Measurements from ENCODE around the gene ANKRD65. TPM values are rescaled to one million over a fixed set of nuclear protein-coding genes. Genes with fewer than 3 reads are reported as not detected.
"Not testable (repeated sequence)": the region's sequence is repeated elsewhere in the genome, so short reads cannot be mapped to it uniquely, and the experiment has no call there.

The ANKRD65 gene
- total RNA-seq, 2 donors from 2014 or later = not detected

GRCh38 chr1:1398677-1399186 is 22.3 kb downstream of the ANKRD65 start:
- no peaks in the 10 kb centered on the region for H3K27me3 Mint-ChIP-seq
- DNase-seq = no peak
- H3K4me3 Mint-ChIP-seq = peak overlapping the region; percentile 92
- peaks cover 28% of the 10 kb centered on the region for H3K4me1 Mint-ChIP-seq
- ATAC-seq = peak; percentile 10
- no peaks in the 10 kb centered on the region for H3K9me3 ChIP-seq (ENCODE audit: control insufficient read depth, low read length, poor library complexity, severe bottlenecking)
- peak overlapping the region; percentile 90 for H3K27ac Mint-ChIP-seq
- H3K36me3 Mint-ChIP-seq (ENCODE audit: low read depth) = peaks cover 5% of the 10 kb centered on the region

- peak overlapping the region; percentile 78 for H3K27ac Mint-ChIP-seq
- no peaks in the 10 kb centered on the region for H3K27me3 Mint-ChIP-seq
- peak overlapping the region; percentile 92 for H3K4me3 Mint-ChIP-seq
- H3K9me3 ChIP-seq (ENCODE audit: control insufficient read depth, low read length, poor library complexity, severe bottlenecking) = no peaks in the 10 kb centered on the region
- peaks cover 26% of the 10 kb centered on the region for H3K4me1 Mint-ChIP-seq
- ATAC-seq (no peak), DNase-seq (no peak)
- H3K36me3 Mint-ChIP-seq (ENCODE audit: low read depth) = peaks cover 4% of the 10 kb centered on the region
These were observed 23.1 kb downstream of the ANKRD65 start for GRCh38 chr1:1397839-1398523.

- peak overlapping the region; percentile 79 for H3K27ac Mint-ChIP-seq
- no peak for DNase-seq
- peaks cover 20% of the 10 kb centered on the region for H3K4me1 Mint-ChIP-seq
- no peak overlapping the region for H3K4me3 Mint-ChIP-seq
- no peak for ATAC-seq
- H3K36me3 Mint-ChIP-seq (ENCODE audit: low read depth) = peaks cover 4% of the 10 kb centered on the region
- H3K27me3 Mint-ChIP-seq = no peaks in the 10 kb centered on the region
- no peaks in the 10 kb centered on the region for H3K9me3 ChIP-seq (ENCODE audit: control insufficient read depth, low read length, poor library complexity, severe bottlenecking)
These were observed 25.9 kb downstream of the ANKRD65 start for GRCh38 chr1:1395166-1395565.

- Mint-ChIP-seq H3K27me3 (no peaks in the 10 kb centered on the region), H3K36me3 (ENCODE audit: low read depth) (peaks cover 4% of the 10 kb centered on the region), H3K4me3 (peak overlapping the region; percentile 7), H3K27ac (no peak overlapping the region), H3K4me1 (peaks cover 18% of the 10 kb centered on the region)
- ATAC-seq = no peak
- no peaks in the 10 kb centered on the region for H3K9me3 ChIP-seq (ENCODE audit: control insufficient read depth, low read length, poor library complexity, severe bottlenecking)
- no peak for DNase-seq
These were observed 27.0 kb downstream of the ANKRD65 start for GRCh38 chr1:1394116-1394515.

GRCh38 chr1:1393428-1393827 is 27.6 kb downstream of the ANKRD65 start:
- Mint-ChIP-seq H3K4me3 (no peak overlapping the region), H3K4me1 (peaks cover 18% of the 10 kb centered on the region), H3K36me3 (ENCODE audit: low read depth) (peaks cover 4% of the 10 kb centered on the region), H3K27ac (peak overlapping the region; percentile 8), H3K27me3 (no peaks in the 10 kb centered on the region)
- ATAC-seq (no peak), DNase-seq (no peak)
- H3K9me3 ChIP-seq (ENCODE audit: control insufficient read depth, low read length, poor library complexity, severe bottlenecking) = no peaks in the 10 kb centered on the region

GRCh38 chr1:1393014-1393413 is 28.1 kb downstream of the ANKRD65 start:
- H3K9me3 ChIP-seq (ENCODE audit: control insufficient read depth, low read length, poor library complexity, severe bottlenecking) = no peaks in the 10 kb centered on the region
- Mint-ChIP-seq H3K4me3 (no peak overlapping the region), H3K36me3 (ENCODE audit: low read depth) (peaks cover 4% of the 10 kb centered on the region), H3K27me3 (no peaks in the 10 kb centered on the region), H3K27ac (peak overlapping the region; percentile 8), H3K4me1 (peaks cover 16% of the 10 kb centered on the region)
- no peak for DNase-seq
- no peak for ATAC-seq

GRCh38 chr1:1391225-1391624 is 29.9 kb downstream of the ANKRD65 start:
- Mint-ChIP-seq H3K4me1 (peaks cover 13% of the 10 kb centered on the region), H3K27me3 (no peaks in the 10 kb centered on the region), H3K4me3 (no peak overlapping the region), H3K27ac (no peak overlapping the region), H3K36me3 (ENCODE audit: low read depth) (peaks cover 4% of the 10 kb centered on the region)
- ATAC-seq (no peak), DNase-seq (no peak)
- no peaks in the 10 kb centered on the region for H3K9me3 ChIP-seq (ENCODE audit: control insufficient read depth, low read length, poor library complexity, severe bottlenecking)

GRCh38 chr1:1390675-1391074 is 30.4 kb downstream of the ANKRD65 start:
- no peaks in the 10 kb centered on the region for H3K9me3 ChIP-seq (ENCODE audit: control insufficient read depth, low read length, poor library complexity, severe bottlenecking)
- H3K36me3 Mint-ChIP-seq (ENCODE audit: low read depth) = peaks cover 4% of the 10 kb centered on the region
- H3K27ac Mint-ChIP-seq = peak overlapping the region; percentile 71
- no peak overlapping the region for H3K4me3 Mint-ChIP-seq
- peaks cover 12% of the 10 kb centered on the region for H3K4me1 Mint-ChIP-seq
- ATAC-seq (no peak), DNase-seq (no peak)
- H3K27me3 Mint-ChIP-seq = no peaks in the 10 kb centered on the region

- H3K36me3 Mint-ChIP-seq (ENCODE audit: low read depth) = no peaks in the 10 kb centered on the region
- H3K27ac Mint-ChIP-seq = no peak overlapping the region
- H3K4me3 Mint-ChIP-seq = no peak overlapping the region
- H3K4me1 Mint-ChIP-seq = peaks cover 6% of the 10 kb centered on the region
- no peak for DNase-seq
- ATAC-seq = no peak
- H3K27me3 Mint-ChIP-seq = no peaks in the 10 kb centered on the region
- H3K9me3 ChIP-seq (ENCODE audit: control insufficient read depth, low read length, poor library complexity, severe bottlenecking) = no peaks in the 10 kb centered on the region
These were observed 33.0 kb downstream of the ANKRD65 start for GRCh38 chr1:1388078-1388472.

GRCh38 chr1:1387098-1388077 is 33.7 kb downstream of the ANKRD65 start:
- H3K36me3 Mint-ChIP-seq (ENCODE audit: low read depth) = no peaks in the 10 kb centered on the region
- no peak for ATAC-seq

GRCh38 chr1:1385931-1386330 is 35.1 kb downstream of the ANKRD65 start:
- Mint-ChIP-seq H3K4me1 (peaks cover 2% of the 10 kb centered on the region), H3K4me3 (no peak overlapping the region), H3K27ac (peak overlapping the region; percentile 16), H3K36me3 (ENCODE audit: low read depth) (no peaks in the 10 kb centered on the region), H3K27me3 (no peaks in the 10 kb centered on the region)
- no peak for DNase-seq
- no peaks in the 10 kb centered on the region for H3K9me3 ChIP-seq (ENCODE audit: control insufficient read depth, low read length, poor library complexity, severe bottlenecking)
- no peak for ATAC-seq

More at GRCh38 chr1:1387098-1388077, 33.7 kb downstream of the ANKRD65 start:
- DNase-seq = no peak
- H3K27ac Mint-ChIP-seq = no peak overlapping the region
- no peaks in the 10 kb centered on the region for H3K27me3 Mint-ChIP-seq
- peaks cover 6% of the 10 kb centered on the region for H3K4me1 Mint-ChIP-seq
- H3K9me3 ChIP-seq (ENCODE audit: control insufficient read depth, low read length, poor library complexity, severe bottlenecking) = no peaks in the 10 kb centered on the region
- H3K4me3 Mint-ChIP-seq = no peak overlapping the region

GRCh38 chr1:1385339-1385738 is 35.7 kb downstream of the ANKRD65 start:
- H3K27me3 Mint-ChIP-seq; H3K4me1 Mint-ChIP-seq; H3K36me3 Mint-ChIP-seq (ENCODE audit: low read depth); DNase-seq; H3K4me3 Mint-ChIP-seq; H3K27ac Mint-ChIP-seq; ATAC-seq; H3K9me3 ChIP-seq (ENCODE audit: control insufficient read depth, low read length, poor library complexity, severe bottlenecking): not testable (repeated sequence)

GRCh38 chr1:1381294-1381693 is 39.8 kb downstream of the ANKRD65 start:
- no peak for DNase-seq
- no peaks in the 10 kb centered on the region for H3K36me3 Mint-ChIP-seq (ENCODE audit: low read depth)
- H3K4me3 Mint-ChIP-seq = no peak overlapping the region
- no peaks in the 10 kb centered on the region for H3K27me3 Mint-ChIP-seq
- no peak overlapping the region for H3K27ac Mint-ChIP-seq
- peaks cover 2% of the 10 kb centered on the region for H3K4me1 Mint-ChIP-seq
- H3K9me3 ChIP-seq (ENCODE audit: control insufficient read depth, low read length, poor library complexity, severe bottlenecking) = no peaks in the 10 kb centered on the region
- no peak for ATAC-seq

Measured in T-helper 17 cell (primary cell).